CD4-positive, alpha-beta T cell treated with Interleukin-15 for 4 hours (primary cell): ENCODE results near the gene SLC25A45.

Source experiments
- DNase-seq: peaks from one replicate; pipeline ENCODE4 v3.0.0-alpha.2; 2020; ENCODE audit warnings: low spot score

The SLC25A45 gene

DNA sequence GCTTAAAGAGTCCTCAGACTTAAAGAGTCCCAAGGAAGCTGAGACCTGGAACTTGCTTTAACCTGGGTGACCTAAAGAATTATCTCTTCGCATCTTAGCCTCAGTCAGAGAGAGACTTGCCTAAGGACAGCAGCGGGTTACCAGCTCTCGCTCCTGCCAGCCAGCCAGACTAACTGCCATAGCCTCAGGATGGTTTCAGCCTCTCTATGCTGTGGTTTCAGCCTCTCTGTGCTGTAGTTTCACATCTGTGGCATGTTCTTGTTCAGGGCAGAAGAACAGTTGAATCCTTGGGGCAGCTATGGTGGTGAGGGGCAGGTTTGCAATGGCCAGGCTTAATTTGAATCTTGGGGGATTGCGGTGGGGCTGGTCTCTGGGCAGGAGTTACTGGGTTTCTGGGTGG, 6.3 kb upstream of the SLC25A45 start:
- no peak for DNase-seq

DNA sequence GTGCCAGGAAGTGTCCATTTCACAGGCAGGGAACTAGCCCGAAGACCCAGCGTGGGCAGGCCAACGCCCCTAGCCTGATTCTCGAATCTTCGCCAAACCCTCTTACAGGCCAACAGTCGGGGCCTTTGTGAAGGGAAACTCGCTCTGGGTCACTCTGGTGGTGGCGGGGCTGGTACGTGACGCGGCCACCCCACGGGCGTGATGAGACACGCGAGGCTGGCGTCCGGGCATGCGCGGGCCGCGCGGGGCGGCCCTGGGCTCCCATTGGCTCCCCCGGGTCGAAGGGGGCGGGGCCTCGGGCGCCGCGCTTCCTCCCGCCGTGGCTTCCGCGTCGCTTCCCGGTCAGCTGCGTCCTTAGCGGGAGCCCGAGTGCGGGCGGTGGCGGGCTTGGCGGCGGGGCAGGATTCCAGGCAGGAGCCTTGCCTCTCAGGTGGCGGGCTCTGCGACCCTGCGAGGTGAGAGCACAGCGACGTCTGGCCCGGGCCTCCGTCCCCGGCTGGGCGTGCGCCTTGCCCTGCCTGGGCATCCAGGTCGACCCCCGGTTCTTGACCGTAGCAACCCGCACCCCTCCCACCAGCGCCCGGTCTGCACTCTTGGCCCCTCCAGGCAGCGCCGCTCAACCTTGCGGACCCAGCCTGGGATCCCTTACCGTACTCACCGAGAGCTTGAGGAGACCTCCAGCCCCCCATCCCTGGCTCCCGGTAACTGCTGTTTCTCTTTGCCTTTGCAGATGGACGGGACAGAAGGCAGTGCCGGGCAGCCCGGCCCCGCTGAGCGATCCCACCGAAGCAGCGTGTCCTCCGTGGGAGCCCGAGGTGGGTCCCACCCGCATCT, 4.1 kb upstream of the SLC25A45 start, which contains the start of gene FRMD8:
TSS of gene FRMD8 (plus strand) at position 331 of the 834 bp plus-strand sequence. CDS start at position 731, 400 bp downstream.
- DNase-seq = peak; percentile 89

DNA sequence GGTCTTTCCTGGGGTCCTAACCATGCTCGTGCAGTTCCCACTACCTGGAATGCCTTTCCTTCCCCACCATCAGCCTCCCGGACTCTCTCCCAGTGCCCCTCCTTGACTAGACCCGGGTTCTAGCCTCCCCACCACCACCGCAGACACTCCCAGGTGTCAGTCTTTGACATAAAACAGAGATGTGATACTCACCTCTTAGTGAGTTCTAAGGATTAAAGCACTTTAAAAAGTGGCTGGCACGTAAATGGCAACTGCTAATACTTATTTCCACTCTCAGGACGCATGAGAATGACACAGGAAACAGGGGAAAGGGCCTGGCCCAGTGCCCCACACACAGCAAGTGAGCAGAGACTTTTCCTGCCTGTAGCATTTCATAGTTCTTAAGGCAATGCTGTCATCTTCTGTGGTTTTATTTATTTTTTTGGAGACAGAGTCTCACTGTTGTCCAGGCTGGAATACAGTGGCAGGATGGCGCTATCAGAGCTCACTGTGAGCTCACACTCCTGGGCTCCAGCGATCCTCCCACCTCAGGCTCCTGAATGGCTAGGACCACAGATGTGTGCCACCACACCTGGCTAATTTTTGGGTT, 1.9 kb upstream of the SLC25A45 start:
- peak; percentile 21 for DNase-seq

DNA sequence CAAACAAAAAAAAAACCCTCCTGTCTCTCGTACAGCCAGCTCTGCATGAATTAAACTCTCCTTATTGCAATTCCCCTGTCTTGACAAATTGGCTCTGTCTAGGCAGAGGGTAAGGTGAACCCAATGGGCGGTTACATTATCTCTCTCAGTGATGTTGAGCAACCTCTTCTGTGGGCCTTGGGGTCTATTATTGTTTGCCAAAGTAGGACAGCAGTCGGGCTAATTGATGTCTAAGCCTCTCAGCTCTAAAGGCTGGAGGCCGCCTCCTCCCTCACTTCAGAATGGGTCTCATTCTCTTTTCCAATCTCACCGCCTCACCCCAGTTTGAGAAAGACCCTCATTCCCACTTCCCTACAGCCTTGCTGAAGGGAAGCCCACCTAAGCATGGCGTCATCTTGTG, 1.3 kb upstream of the SLC25A45 start:
- no peak for DNase-seq

DNA sequence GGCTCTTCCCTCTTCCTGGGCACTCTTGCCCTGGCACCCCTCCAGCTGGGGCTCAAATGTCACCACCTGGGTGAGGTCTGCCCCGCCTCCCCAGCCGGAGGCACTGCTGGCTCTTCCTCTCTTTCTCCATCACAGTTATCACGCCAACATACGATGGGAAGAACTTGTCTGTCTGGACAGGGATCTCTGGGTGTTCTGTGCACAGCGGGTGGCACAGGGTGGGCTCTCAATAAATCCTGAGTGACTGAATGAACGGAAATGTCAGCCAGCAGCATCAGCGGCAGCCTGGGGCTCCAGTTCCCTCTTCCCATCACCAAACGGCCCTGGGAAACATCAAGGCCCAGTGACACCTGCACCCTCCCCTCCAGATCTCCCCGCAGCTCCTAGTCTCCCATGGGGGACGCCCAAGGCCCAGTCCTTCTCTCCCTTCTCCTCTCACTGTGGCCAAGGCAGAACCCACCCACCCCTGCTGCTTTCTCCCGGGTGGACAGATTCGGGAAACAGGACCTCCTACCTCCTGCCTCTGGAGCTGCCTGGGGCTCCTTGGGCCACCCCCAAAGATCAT, 440 bp upstream of the SLC25A45 start:
- no peak for DNase-seq

DNA sequence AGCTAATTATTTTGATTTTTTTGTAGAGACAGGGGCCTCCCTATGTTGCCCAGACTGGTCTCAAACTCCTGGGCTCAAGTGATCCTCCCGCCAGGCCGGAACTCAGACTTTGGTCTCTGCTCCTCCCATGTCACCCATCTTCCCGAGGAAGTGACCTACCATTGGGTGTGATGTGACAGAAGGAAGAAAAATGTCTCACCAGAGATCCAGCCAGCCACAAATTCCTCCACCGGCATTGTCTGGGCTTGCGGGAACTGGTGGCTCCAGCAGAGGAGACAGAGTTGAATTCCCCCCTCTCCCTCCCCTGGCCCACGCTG, 772 bp downstream of the SLC25A45 start:
- DNase-seq = no peak

DNA sequence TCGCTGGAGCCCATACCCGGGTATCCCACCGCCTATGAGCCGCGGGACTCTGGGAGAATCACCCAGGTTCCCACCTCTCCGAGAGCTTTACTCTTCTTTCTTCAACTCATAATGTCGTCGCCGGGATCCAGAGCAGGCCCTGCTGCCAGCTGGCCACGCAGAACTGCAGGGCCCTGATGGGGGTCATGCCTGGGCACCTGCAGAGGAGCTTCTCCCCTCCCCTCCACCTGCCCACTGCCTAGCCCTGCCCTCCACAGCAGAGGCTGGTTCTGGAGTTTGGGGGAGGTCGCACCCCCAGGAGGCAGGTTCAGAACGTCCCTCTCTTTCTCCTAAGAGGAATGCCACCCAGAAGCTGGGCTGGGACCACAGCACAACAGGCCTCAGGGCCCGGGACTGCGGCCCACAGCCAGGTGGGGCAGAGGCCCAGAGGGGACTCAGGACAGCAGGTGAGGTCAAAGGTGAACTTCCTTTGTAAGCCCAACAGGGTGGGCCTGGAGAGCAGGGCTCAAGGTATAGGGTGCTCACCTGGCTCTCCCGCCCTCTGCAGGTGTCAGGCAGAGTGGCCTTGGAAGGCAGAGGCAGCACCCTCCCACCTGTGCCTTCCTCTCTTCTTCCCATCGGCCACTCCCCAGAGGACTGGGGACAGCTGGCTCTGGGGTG, 1.9 kb downstream of the SLC25A45 start:
- DNase-seq = no peak

DNA sequence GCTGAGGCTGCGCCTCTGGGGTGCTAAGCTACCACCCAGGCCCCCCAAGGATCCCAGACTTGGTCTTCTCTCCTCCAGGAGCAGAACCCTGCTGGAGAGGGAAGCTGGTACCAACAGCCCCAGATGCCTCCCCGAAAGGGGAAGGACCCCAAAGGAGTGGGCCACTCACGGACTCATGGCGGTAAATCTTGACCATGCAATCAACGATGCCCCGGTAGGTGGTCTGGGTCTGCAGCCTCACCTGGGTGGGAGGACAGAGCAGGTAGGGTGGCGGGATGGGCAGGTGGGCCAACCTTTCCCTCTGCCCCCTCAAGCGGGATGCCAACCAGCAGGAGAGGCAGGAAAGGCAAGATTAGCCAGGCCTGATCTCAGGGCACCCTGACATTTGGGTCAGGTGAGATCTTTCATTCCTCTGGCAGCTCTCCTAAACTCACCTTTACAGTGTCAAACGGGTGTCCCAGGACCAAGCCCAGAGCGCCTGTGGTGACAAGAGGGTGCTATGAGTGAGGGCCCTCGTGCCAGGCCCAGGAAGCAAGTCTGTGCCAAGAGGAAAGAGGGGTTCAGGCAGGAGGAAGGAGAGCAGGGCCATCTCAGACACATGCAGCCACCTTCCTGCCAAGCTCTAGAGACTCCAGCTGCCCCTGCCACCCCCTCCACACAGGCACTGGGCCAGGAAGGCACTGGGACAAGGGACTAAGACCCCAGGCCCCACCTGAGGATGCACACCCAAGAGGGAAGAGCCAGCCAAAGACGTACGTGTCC, 2.6 kb downstream of the SLC25A45 start:
- DNase-seq = no peak

DNA sequence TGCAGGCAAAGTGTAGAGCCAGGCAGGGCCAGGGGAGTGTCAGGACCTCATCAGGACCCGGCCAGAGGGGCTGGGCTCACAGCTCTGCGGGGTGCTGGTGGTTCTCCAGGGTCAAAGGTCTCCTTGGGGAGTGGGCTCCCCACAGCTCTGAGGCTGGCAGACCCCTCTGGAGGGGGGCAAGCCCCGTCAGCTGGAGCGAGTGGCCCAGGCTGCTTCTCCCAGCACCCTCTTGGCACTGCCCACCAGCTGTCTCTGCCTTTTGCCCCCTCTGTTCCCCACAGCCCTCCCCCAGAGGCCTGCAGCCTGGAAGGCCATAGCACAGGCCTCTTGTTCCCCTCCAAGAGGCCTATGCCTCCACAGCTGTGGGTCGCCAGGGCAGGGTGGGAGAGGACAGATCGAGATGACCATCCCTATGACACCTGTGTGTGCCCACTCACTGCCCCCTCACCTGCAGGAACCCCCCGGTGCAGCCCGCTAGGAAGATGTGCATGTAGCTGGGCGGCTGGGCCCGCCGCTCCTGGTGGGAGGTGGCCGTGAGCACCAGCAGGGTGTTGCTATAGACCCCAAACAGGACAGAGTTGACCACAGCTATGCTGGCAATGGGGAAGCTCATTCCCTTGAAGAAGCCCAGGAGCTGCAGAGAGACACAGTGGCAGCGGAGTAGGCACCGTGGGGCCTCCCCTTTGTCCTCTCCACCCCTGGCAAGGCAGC, 3.4 kb downstream of the SLC25A45 start:
- no peak for DNase-seq

DNA sequence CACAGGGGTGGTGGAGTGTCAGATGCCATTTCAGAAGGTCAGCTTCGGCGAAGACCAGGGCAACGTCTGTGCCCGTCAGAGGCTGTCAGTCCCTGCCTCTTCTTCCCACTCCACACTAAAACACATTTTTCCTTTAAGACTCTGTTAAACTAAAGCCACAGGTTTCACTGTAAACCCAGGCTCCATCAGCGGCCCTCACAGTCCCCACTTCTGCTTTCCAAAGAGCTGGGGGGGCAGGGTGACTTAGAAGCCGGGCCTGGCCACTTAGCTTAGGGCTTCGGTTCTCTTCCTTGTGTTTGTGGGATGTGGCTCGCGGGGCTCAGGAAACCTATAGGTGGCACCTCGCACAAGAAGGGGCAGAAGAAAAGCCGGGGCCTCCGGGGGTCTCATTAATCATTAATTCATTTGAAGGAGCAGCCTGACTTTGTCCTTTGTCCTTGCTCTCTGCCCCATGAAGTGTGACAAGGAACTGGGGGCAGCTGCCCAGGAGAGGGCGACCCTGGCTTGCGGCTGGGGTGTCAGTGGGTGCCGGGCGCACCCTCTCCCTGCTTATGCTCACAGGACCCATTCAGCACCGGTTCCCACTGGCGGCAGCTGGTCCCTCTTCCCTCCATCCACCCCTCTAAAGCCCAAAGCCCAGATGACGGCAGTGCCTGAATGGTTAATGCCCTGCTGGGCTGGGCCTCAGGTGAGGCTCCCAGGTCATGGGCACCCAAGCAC, 4.1 kb downstream of the SLC25A45 start:
- DNase-seq = no peak

DNA sequence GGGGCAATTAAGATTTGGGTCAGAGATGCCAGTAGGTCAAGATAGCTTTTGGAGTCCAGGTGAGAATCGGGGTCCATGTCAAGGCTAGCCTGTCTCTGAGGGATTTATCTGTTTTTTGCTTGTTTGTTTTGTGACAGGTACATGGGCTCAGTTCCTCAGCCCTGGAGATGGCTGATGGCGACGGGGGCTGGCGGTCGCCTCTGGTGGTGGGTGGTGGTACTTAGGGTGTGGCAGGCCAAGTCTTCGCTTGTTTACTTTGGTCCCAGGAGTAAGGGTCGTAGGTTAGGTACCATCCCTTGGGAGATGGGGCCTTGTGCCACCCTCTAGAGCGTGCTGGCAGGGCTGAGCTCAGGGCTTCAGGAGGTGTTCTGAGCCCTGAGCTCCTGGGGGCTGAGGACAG, 4.7 kb downstream of the SLC25A45 start:
- DNase-seq = no peak

DNA sequence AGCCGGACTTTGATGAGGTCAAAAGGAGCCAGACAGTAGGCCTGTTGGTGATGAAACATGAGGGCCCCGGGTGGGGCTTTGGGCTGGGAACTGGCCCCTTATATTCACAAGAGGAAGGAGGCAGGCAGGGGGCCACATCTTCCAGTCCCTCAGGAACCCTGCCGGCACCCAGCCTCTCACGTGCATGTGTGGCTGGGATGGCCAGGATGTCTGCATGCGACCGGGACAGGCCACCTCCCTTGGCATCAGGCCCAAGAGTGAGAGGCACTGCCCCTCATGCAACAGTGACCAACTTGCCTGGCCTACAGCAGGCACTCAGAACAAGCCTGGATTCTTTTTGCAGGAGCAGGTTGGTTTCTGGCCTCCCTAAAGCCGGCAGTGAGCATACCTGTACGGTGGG, 5.4 kb downstream of the SLC25A45 start:
- no peak for DNase-seq

DNA sequence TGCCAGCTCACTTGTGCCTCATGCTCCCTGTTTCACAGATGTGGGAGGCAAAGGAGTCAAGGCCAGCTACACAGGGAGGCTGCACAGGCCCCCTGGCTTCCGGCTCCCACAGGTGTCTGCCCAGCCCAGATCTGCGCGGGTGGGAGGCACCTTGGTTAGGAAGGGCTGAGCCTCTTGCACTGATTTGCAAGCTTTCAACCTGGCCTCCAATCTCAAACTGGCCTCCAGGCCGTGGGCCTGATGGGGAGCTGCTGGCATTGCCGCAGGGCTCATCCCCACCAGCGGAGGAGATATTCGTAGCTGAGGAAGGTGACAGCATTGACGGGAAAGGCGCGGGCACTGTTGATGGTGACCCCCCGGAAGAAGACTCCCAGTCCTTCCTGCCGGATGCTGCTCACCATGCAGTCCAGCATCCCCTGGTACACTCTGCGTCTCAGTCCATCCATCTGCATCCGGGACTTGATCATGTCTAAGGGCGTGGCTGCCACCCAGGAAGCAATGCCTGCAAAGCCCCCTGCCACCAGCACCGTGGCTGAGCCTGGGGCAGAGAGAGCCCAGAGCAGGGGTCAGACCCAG, 6.2 kb downstream of the SLC25A45 start:
- DNase-seq = no peak

DNA sequence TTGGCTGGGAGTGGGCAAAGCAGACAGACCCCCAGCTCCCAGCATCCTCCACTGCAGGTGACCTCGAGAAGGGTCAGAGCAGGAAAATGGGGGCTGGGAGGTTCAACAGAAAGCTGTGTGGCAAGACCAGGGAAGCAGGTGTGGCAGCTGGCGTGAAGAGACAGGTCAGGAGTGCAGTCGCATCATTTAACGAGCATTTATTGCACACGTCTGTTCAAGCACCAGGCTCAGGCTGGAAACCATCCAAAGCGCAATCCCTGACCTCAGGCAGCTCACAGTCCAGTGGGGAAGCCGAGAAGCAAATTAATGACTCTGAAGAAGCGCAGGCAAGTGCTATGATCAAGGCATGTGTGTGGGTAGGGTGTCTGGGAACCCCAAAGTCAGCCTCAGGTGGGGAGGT, 7.4 kb downstream of the SLC25A45 start:
- no peak for DNase-seq

DNA sequence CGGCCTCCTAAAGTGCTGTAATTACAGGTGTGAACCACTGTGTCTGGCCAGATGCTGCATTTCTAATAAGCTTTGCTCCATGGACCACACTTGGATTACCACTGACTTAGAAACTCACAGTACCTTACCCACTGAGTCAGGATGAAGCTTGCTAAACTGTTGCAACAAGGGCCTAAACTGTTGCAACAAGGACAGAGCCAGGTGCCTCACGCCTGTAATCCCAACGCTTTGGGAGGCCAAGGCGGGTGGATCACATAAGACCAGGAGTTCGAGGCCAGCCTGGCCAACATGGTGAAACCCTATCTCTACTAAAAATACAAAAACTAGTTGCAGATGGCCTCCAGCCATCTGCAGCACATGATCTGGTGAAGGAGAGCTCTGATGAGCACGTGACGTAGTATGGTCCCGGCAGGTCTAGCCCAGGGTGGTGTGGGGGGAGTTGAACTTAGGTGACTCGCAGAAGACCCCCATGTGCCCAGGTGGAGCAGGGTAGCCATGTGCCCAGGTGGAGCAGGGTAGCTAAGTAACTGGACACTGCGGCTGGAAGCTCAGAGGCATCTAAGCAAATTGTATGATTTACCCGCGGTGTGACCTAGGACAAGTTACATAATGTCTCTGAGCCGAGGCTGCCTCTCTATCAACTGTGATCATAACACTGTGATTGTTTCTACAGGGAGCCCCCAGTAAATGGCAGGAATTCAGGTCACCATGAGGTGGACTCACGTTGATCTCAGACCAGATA, 8.4 kb downstream of the SLC25A45 start:
- DNase-seq = no peak

DNA sequence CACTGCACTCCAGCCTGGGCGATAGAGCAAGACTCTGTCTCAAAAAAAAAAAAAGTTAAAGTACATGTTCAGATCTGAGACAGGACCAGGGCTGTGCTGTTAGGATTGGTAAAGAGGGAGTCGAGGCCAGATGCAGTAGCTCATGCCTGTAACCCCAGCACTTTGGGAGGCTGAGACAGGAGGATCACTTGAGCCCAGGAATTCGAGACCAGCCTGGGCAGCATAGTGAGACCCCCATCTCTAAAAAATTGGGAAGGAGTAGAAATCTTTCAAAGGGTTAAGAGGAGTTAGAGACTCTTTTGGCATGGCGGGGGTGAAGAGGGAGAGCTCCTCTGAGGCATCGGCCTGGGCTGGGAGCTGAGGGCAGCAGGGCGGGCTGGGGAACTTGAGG, 11.8 kb downstream of the SLC25A45 start:
- no peak for DNase-seq

DNA sequence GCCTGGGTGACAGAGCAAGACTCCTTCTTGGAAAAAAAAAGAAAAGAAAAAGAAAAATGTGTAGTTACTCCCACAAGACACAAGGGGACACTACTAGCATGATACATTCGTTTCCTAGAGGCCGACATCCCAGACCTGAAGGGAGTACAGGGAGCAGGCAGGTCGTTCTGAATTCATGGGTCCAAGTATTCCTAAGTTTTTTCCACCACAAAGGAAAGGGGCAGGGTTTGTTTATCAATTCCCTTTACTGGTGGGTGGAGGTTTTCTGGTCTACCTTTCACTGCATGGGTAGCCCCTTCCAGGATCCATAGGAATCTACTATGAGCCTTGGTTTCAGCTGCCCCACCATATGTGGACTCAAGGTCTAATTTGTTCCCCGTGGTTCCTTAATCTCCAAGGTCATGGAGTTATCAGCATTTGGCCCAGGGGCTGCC, 16.1 kb downstream of the SLC25A45 start:
- peak; percentile 64 for DNase-seq

DNA sequence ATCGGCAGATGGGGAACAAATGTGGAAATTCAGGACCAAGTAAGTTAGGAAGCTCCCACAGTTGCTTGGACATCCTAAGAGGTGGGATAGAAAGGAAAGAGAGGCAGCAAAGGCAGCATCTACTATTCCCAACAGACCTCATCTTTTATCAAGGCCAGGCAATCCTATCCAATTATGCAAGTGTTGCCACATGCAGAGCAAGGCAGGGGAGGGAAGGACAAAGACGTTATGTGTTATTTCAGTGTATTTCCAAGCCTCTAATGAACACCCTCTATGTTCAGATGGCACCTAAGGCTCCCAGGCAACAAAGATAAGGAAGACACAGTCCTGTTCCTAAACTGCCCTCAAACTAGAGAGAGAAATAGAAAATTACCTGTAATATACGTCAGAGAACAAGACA, 18.7 kb downstream of the SLC25A45 start:
- no peak for DNase-seq

DNA sequence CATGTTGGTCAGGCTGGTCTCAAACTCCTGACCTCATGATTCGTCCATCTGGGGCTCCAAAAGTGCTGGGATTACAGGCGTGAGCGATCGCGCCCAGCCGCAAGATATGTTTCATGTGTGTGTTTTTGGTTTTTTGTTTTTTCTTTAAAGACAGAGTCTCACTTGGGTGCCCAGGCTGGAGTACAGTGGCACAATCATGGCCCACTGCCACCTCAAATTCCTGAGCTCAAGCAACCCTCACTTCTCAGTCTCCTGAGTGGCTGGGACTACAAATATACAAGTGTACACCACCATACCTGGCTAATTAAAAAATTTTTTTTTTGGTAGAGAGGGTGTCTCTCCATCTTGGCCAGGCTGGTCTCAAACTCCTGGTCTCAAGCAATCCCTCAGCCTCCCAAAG, 19.5 kb downstream of the SLC25A45 start:
- DNase-seq = no peak
